ENCODE results near the gene SRF.
A peak's percentile ranks its signal among the peaks of the same experiment; 100 is the strongest.

Gene SRF

GRCh38 chr6:43147691-43148477 is 23.2 kb upstream of the SRF start:
- no peak for DNase-seq

- DNase-seq, result no peak
Observed at GRCh38 chr6:43149265-43149664, 21.8 kb upstream of the SRF start.

- no peak for DNase-seq
Observed at GRCh38 chr6:43150051-43150751, 20.9 kb upstream of the SRF start.

DNA sequence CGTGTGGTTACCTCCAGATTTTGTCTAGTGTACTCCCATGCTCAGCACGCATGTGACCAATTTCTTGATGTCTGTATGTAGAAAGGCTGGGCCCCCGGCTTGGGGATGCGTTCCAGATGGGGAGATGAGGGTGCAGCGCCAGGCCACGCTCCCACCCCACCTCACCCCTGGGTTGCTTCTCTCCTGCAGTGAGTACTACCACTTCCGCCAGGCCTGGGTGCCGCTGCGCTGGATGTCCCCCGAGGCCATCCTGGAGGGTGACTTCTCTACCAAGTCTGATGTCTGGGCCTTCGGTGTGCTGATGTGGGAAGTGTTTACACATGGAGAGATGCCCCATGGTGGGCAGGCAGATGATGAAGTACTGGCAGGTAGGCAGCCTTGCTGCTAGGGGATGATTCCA is 11.5 kb upstream of the SRF start:
- DNase-seq, result no peak

- no peak for DNase-seq
Observed at GRCh38 chr6:43163899-43164298, 7.2 kb upstream of the SRF start.

GRCh38 chr6:43170417-43170930 is 595 bp upstream of the SRF start:
- peak; percentile 72 for DNase-seq

GRCh38 chr6:43171707-43172103 is 636 bp downstream of the SRF start:
- no peak for DNase-seq

- peak; percentile 34 for DNase-seq
Observed at GRCh38 chr6:43172104-43173007, 1.3 kb downstream of the SRF start.

DNA sequence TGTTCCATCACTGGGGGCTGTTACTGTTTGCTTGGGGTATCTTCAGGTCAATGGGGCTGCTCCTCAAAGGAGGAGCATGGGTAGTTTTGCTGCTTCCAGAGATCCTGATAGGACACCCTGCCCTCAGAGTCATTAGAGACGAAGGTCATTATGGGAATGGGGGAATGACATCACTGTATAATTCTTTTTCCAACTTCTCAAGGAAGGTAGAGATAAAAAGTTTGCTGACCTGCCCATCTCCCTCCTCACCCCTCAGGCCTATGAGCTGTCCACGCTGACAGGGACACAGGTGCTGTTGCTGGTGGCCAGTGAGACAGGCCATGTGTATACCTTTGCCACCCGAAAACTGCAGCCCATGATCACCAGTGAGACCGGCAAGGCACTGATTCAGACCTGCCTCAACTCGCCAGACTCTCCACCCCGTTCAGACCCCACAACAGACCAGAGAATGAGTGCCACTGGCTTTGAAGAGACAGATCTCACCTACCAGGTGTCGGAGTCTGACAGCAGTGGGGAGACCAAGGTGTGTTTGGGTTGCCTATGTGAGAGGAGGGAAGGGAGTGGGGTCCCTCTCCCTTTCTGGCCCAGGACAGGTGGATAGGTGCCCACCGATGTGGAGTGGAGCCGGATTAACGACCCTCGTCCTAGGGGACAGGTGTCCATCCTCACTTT is 2.7 kb downstream of the SRF start:
- no peak for DNase-seq

DNA sequence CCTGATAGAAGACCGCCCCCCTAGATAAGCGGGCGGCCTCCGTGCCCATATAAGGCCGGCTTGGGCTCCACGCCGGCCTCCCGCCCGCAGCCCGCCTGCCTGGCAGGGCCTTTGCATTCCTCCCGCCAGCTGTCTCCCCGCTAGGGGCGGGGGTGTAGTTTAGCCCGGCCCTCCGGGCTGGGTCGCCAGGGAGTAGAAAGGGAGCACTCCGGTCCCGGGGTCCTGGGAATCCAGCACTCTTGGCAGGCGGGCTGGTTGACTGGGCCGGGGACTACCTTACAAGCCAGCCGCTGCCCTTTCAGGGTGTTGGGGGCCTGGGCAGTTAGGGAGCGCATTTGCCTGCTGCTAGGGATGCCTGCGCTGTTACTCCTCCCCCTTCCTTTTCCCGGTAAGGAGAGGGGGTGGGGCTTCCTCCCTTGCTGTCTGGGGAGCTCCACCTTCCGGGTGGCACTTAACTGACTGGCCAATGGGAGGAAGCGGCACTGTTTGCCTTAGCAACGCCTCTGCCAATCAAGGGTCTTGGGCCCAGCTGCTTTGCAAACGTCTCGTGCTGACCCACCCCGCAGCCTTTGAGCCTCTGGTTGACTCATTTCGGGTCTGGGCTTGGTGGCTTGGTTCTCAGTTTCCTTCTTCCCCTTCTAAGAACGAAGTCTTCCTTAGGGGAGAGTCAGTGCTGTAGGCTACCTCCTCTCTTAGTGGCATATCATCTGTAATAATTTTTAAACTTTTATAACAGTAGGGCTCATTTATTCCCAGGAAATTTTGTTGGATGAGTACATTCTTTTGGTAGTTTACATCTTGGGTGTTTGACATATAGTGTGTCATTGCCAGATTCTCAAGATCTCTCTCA is 3.4 kb downstream of the SRF start:
- DNase-seq, result peak; percentile 60

DNA sequence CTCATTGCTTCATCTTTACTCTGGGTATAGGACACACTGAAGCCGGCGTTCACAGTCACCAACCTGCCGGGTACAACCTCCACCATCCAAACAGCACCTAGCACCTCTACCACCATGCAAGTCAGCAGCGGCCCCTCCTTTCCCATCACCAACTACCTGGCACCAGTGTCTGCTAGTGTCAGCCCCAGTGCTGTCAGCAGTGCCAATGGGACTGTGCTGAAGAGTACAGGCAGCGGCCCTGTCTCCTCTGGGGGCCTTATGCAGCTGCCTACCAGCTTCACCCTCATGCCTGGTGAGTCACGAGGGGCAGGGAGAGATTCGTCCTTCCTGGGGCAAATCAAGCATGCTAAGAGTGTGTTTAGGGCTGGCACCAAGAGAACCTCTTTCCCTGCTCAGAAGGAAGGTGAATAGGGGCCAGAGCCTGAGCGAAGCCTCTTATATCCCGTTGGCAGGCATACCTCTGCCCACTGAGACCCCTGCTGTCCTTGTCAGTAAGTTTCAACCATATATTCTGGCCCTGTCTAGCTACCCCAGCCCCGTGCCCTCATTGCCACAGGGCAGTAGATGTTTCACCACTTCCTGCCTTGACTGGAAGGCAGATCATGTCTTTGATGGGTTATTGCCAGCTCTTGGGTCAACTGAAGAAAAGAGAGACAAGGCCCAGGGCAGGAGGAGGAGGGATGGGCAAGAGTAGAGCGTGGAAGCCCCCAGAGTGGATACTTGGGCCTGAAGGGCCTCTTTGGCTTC is 4.8 kb downstream of the SRF start:
- DNase-seq, result no peak

DNA sequence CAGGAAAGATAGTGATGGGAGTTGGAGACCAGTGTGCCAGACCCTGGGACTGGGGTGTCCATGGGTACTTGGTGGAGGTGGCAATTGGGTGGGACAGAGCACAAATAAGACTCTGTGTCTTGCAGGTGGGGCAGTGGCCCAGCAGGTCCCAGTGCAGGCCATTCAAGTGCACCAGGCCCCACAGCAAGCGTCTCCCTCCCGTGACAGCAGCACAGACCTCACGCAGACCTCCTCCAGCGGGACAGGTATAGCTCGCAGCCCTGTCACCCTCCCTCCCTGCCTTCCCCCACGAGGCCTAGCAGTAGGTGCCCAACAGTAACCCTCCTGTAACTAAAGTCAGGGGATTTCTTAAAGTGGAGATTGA is 5.3 kb downstream of the SRF start:
- DNase-seq, result no peak

DNA sequence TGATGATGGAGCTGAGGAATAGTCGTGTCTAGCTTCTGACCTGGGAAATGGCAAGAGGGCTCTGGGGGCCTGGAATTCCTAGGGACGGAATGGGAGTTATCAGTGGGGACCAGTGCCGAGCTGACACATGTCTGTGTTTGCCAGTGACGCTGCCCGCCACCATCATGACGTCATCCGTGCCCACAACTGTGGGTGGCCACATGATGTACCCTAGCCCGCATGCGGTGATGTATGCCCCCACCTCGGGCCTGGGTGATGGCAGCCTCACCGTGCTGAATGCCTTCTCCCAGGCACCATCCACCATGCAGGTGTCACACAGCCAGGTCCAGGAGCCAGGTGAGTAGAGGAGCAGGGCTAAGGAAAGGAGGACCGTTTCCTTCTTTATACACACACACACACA is 7.1 kb downstream of the SRF start:
- DNase-seq, result no peak

DNA sequence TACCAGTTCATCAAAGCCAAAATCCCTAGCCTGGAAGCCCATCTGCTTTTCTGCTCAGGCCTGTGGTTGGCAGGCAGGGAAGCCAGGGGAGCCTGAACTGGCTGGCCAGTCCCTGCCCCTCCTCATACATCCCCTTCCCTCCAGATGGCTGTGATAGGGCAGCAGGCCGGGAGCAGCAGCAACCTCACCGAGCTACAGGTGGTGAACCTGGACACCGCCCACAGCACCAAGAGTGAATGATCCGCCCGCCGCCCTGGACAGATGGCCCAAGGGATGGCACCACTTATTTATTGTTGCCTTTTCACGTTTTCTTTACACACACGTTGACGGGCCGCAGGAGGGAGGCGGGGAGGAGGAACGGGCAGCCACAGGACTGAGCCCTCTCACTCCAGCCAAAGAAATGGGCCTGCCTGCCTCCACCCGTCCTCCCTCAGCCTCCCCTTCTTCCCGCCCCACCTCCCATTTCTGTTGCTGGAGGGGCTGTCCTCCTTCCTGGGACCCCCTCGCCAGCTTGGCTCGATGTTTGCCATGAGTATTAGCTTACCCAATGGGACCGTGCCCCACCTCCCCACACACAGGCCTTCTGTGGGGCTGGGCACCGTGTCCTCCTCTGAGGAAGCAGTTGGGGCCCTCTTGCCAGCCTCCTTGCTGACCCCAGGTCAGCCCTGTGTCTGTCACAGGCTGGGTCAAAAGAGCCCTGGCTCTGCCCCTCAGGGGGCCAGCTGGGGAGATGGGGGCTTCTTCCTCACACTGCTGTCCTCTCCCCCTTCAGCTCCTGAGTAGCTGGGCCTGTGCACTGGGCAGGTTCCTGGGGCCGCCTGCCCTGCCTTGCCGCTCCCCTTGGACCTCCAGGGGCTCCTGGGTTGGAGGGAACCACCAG is 8.1 kb downstream of the SRF start:
- no peak for DNase-seq

DNA sequence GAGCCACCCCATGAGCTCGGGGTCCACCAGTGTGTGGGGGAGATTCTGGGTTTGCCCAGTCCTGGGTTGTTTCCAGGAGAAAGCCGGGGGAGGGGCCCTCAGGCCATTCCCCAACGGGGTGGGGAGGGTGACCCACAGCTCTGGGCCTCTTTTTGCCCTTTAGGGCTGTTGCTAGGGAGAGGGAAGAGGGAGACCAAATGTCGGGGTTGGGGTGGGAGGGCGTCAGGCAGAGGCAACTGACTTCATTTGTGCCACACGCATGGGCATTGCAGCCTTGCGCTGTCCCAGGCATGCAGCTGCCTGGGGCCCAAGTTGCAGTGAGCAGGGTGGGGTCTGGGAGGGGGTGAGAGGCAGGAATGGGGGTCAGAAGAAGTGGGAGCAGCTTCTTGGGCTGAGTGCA is 9.0 kb downstream of the SRF start:
- DNase-seq, result no peak

DNA sequence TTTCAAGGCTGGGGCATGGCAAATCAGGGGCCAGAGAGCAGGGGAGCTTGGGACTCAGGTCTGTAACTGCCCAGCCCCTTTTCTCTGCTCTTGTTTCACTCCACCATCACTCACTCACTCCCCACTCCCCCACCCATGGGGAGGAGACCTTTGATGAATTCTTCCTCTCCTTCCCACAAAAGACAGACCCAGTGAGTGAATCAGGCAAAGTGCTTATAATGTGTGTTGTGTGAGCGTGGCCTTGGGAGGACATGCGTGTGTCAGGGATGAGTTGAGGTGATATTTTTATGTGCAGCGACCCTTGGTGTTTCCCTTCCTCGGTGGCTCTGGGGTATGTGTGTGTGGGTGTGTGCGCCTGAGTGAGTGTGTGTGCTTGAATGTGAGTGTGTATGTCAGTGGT is 9.9 kb downstream of the SRF start:
- no peak for DNase-seq

DNA sequence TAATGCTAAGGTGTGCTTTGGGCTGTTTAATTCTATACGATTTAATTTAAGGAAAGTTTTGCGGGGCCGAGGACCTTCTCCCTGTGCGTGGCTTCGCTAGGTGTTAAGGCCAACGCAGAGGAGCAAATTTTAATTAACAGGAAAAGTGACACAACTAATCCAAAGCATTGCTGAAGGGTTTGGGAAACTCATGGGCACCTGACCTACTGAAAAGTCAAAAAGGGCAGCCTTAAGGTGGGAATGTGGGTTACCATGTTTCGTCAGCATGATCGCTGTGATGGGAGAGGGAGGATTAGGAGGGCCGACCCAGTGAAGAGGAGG is 10.5 kb downstream of the SRF start:
- DNase-seq, result no peak

- peak; percentile 82 for DNase-seq
Observed at GRCh38 chr6:43181942-43182860, 11.1 kb downstream of the SRF start, which contains the start of gene CUL9. Gene CUL9 (plus strand): TSS chr6:43182196. CDS start chr6:43184311, 2,115 bp downstream.

- no peak for DNase-seq
Observed at GRCh38 chr6:43183441-43183840, 12.4 kb downstream of the SRF start.

All from NCI-H345 (cell line).